GM19099 (cell line): ENCODE data around the gene RALB.

Experiments used
- POLR2A ChIP-seq: IDR thresholded peaks from 3 replicates; pipeline ENCODE4 v1.6.1; 2011; ENCODE audit warnings: low read depth; ENCODE audit not compliant: insufficient read length; ENCODE audit errors: extremely low read depth

Gene RALB

GRCh38 chr2:120245520-120246332 lies 6.9 kb upstream of the RALB start:
- no peak for TF ChIP-seq POLR2A

- TF ChIP-seq POLR2A = no peak
Observed at GRCh38 chr2:120246546-120247300, 5.9 kb upstream of the RALB start.

- TF ChIP-seq POLR2A = no peak
Observed at GRCh38 chr2:120247851-120248250, 4.8 kb upstream of the RALB start.

GRCh38 chr2:120250640-120251039 lies 2.0 kb upstream of the RALB start:
- no peak for TF ChIP-seq POLR2A

- TF ChIP-seq POLR2A = no peak
Observed at GRCh38 chr2:120251078-120251477, 1.6 kb upstream of the RALB start.

GRCh38 chr2:120251880-120252224 lies 800 bp upstream of the RALB start:
- no peak for TF ChIP-seq POLR2A

- no peak for TF ChIP-seq POLR2A
Observed at GRCh38 chr2:120253021-120253882, 600 bp downstream of the RALB start.

GRCh38 chr2:120254178-120254577 lies 1.5 kb downstream of the RALB start:
- no peak for TF ChIP-seq POLR2A

- TF ChIP-seq POLR2A = no peak
Observed at GRCh38 chr2:120255071-120255470, 2.4 kb downstream of the RALB start.

- TF ChIP-seq POLR2A = no peak
Observed at GRCh38 chr2:120255986-120256650, 3.5 kb downstream of the RALB start.

- no peak for TF ChIP-seq POLR2A
Observed at GRCh38 chr2:120256651-120257000, 4.0 kb downstream of the RALB start.

- no peak for TF ChIP-seq POLR2A
Observed at GRCh38 chr2:120257522-120257921, 4.9 kb downstream of the RALB start.

- TF ChIP-seq POLR2A = no peak
Observed at GRCh38 chr2:120258196-120258595, 5.5 kb downstream of the RALB start.

- TF ChIP-seq POLR2A = no peak
Observed at GRCh38 chr2:120260736-120261135, 8.1 kb downstream of the RALB start.
